Activated naive CD8-positive, alpha-beta T cell treated with anti-CD3 and anti-CD28 coated beads for 36 hours (primary cell): Measurements from ENCODE around the gene SDHA. TPM values are rescaled to one million over a fixed set of nuclear protein-coding genes. Genes with fewer than 3 reads are reported as not detected.
"Not testable (repeated sequence)": the region's sequence is repeated elsewhere in the genome, so short reads cannot be mapped to it uniquely, and the experiment has no call there.

ENCODE experiments used
- DNase-seq: peaks from one replicate; pipeline ENCODE4 v3.0.0; 2021
- H3K27ac Mint-ChIP-seq: one replicate; pipeline ENCODE4 v1.8.0; 2022; ENCODE audit warnings: mild to moderate bottlenecking, moderate library complexity, mixed read lengths
- H3K27me3 Mint-ChIP-seq: one replicate; pipeline ENCODE4 v1.8.0; 2022; ENCODE audit warnings: mild to moderate bottlenecking, mixed read lengths
- H3K36me3 Mint-ChIP-seq: one replicate; pipeline ENCODE4 v1.8.0; 2021; ENCODE audit warnings: mild to moderate bottlenecking, mixed read lengths
- H3K4me1 Mint-ChIP-seq: one replicate; pipeline ENCODE4 v1.8.0; 2021; ENCODE audit warnings: mixed read lengths
- H3K4me3 Mint-ChIP-seq: one replicate; pipeline ENCODE4 v1.8.0; 2022; ENCODE audit warnings: mild to moderate bottlenecking, moderate library complexity, mixed read lengths
- H3K9me3 Mint-ChIP-seq: one replicate; pipeline ENCODE4 v1.8.0; 2022; ENCODE audit warnings: mixed read lengths
- total RNA-seq, 2 experiments: library from RNA; stranded (reverse); gene quantifications; one replicate each; pipeline ENCODE4 v1.2.3, GENCODE V29; 2021

Gene SDHA
- 100 to 1,000 TPM; 146 to 149 TPM for total RNA-seq

DNA sequence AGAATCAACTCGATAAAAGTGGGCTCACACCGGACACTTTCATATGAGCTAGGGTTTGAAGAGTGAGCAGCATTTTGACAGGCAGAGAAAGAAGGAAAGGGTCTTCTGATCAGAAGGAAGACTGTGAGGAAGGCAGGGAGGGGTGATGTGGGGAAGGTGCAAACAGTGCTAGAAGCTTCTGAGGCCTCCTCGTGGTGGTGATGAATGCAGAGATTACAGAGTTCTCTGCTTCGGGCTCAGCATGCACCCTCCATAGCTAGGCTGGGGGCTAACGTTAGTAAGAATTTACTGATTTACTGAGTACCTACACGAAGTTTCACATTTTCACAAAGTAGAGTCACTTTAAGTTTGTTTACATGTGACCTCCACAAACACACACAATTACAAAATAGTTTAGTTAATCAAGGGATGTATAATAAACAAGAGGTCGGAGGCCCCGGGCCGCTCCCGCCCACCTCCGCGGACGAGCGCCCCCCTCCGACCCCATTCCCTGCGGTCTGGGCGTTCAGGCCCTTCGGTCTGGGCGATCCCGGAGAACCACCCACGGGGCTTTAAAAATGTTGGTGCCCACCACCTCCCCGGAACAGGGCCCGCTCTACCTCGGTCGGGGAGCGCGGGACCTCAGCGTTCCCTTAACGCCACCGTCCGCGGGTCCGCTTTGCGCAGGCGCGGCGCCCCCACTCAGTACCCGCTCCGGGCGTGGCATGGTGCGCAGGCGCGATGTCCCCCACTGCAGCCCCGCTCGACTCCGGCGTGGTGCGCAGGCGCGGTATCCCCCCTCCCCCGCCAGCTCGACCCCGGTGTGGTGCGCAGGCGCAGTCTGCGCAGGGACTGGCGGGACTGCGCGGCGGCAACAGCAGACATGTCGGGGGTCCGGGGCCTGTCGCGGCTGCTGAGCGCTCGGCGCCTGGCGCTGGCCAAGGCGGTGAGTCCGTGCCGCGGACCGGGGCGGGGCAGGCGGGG is at the start of gene SDHA, which contains the start of gene CCDC127:
SDHA (plus strand) TSS at position 827 of the 963 bp plus-strand sequence; CDS start at position 863, 36 bp downstream.
CCDC127 (minus strand) TSS at position 660 of the 963 bp plus-strand sequence. CDS start 1,304 bp downstream, outside the sequence.
- not testable (repeated sequence) for H3K9me3 Mint-ChIP-seq, H3K27me3 Mint-ChIP-seq
- H3K36me3 Mint-ChIP-seq, result peaks cover 21% of the 10 kb centered on the region
- peak within 1 kb of the TSS; percentile 94 for H3K4me3 Mint-ChIP-seq
- DNase-seq, result peak; percentile 98
- H3K27ac Mint-ChIP-seq, result peak within 1 kb of the TSS; percentile 91
- peaks cover 55% of the 10 kb centered on the region for H3K4me1 Mint-ChIP-seq

DNA sequence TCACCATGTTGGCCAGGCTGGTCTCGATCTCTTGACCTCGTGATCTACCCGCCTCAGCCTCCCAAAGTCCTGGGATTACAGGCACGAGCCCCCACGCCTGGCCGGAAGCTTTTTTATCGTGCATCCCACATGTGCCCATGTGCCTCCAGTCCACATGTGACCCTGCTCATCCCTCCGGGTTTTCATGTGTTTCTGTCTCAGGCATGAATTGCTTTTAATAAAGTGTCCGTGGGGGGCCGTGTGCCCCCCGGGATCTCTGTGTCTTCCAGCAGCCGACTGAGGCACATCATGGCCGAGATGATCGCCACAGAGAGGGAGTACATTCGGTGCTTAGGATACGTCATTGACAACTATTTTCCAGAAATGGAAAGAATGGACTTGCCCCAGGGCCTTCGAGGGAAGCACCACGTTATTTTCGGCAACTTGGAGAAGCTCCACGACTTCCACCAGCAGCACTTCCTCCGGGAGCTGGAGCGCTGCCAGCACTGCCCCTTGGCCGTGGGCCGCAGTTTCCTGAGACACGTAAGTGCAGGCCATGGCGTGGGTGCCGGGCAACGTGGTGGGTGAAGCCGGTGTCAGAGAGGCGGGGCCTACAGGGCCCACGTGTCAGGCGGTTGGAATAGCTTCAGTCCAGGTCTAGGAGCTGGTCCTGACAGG is 48.9 kb upstream of the SDHA start:
- Mint-ChIP-seq H3K36me3 (no peaks in the 10 kb centered on the region), H3K9me3 (no peaks in the 10 kb centered on the region)

DNA sequence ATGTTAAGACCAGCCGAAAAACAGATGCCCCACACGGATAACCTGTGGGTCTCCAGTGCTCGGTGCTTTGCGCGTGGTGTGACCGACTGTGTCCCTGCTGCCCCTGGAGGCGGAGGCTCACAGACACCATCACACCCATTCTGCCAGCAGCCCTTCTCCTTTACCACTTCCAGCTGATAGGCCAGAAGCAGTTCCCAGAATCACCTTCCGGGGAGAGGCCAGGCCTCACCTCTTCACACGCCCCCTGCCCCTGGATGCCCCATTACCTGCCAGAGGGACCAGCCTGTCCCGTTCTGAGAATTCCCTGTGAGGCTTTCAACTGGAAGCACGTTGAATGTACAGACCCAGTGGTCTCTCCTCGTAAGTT is 48.4 kb upstream of the SDHA start:
- H3K9me3 Mint-ChIP-seq, result no peaks in the 10 kb centered on the region
- no peaks in the 10 kb centered on the region for H3K4me1 Mint-ChIP-seq
- no peak overlapping the region for H3K4me3 Mint-ChIP-seq
- no peaks in the 10 kb centered on the region for H3K27me3 Mint-ChIP-seq
- H3K36me3 Mint-ChIP-seq, result no peaks in the 10 kb centered on the region
- DNase-seq, result no peak
- H3K27ac Mint-ChIP-seq, result no peak overlapping the region

More for the DNA sequence above, 48.9 kb upstream of the SDHA start:
- no peak overlapping the region for H3K27ac Mint-ChIP-seq
- no peak for DNase-seq
- no peaks in the 10 kb centered on the region for H3K27me3 Mint-ChIP-seq
- H3K4me1 Mint-ChIP-seq, result no peaks in the 10 kb centered on the region
- no peak overlapping the region for H3K4me3 Mint-ChIP-seq

DNA sequence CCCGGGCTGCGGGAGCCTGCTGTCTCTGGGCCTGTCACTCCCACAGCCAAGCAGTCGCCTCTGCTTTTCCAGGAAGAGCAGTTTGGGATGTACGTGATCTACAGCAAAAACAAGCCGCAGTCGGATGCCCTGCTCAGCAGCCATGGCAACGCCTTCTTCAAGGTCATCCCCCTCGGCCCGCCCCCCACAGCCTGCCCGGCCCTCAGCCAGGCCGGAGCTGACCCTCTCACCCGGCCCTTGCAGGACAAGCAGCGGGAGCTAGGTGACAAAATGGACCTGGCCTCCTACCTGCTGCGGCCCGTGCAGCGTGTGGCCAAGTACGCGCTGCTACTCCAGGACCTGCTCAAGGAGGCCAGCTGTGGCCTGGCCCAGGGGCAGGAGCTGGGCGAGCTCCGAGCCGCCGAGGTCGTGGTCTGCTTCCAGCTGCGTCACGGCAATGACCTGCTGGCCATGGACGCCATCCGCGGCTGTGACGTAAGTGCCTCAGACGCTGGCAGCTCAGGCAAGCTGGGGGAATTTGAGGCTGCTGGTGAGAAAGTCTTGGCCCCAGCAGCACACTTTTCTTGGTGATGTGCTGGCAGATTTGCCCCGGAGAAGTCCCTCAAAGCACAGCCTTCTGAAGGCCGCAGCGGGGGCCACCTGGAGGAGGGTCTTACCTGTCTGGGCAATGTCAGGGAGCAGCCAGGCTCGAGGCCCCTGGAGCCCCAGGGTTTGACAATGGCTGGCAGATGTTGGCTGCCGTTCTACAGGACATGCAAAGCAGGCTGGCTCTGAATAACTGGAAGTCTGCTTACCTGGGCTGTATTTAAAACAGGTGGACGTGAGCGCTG is 46.9 kb upstream of the SDHA start:
- H3K4me1 Mint-ChIP-seq, result no peaks in the 10 kb centered on the region
- H3K27me3 Mint-ChIP-seq, result no peaks in the 10 kb centered on the region
- H3K9me3 Mint-ChIP-seq, result no peaks in the 10 kb centered on the region
- no peak overlapping the region for H3K27ac Mint-ChIP-seq
- H3K36me3 Mint-ChIP-seq, result no peaks in the 10 kb centered on the region
- H3K4me3 Mint-ChIP-seq, result no peak overlapping the region
- DNase-seq, result no peak

DNA sequence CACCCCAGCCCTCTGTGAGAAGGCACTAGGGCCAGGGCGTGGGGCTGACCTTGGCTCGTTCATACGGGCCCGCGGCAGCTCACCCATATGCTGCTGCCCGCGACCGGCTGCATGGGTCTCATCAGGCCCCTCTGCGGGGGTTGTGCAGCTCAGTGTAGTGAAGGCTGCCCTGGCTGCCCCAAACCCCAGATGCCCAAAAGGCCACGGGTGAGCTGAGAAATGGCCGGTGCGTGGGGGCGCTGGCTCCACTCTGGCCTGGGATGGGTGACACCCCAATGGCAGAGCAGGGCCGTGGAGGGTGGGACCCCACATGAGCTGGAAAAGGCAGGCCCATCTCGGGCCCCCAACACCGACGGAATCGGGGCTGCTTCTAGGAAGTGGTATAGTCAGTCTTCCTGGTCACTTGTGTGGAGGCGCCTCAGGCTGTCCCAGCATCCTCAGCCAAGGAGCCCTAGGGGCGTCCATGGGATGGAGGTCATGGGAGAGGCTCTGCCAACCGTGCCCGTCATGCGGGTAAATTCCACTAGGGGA is 46.3 kb upstream of the SDHA start:
- no peak overlapping the region for H3K27ac Mint-ChIP-seq
- no peak for DNase-seq
- H3K4me1 Mint-ChIP-seq, result no peaks in the 10 kb centered on the region
- no peak overlapping the region for H3K4me3 Mint-ChIP-seq
- no peaks in the 10 kb centered on the region for H3K36me3 Mint-ChIP-seq
- no peaks in the 10 kb centered on the region for H3K27me3 Mint-ChIP-seq
- H3K9me3 Mint-ChIP-seq, result no peaks in the 10 kb centered on the region

DNA sequence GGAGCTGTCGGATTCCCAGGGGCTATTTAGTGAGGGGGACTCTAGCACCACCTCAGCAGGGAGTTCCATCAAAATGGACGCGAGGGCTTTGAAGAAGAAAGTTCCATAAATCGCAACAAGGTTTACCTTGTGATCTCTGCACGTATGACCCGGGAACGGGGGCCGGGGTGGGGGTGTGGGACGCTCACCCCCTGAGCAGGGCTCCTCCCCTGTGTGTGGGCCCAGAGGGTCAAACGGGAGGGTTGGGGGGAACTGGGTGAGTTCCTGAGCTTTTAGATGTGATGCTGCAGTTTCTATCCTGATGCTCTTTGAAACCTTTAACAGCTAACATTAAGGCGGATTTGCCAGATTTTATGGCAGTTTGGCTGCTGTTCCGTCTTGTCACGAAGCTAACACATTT is 45.7 kb upstream of the SDHA start:
- H3K27me3 Mint-ChIP-seq, result no peaks in the 10 kb centered on the region
- H3K27ac Mint-ChIP-seq, result no peak overlapping the region
- H3K36me3 Mint-ChIP-seq, result no peaks in the 10 kb centered on the region
- H3K4me3 Mint-ChIP-seq, result no peak overlapping the region
- DNase-seq, result no peak
- no peaks in the 10 kb centered on the region for H3K4me1 Mint-ChIP-seq
- H3K9me3 Mint-ChIP-seq, result no peaks in the 10 kb centered on the region

DNA sequence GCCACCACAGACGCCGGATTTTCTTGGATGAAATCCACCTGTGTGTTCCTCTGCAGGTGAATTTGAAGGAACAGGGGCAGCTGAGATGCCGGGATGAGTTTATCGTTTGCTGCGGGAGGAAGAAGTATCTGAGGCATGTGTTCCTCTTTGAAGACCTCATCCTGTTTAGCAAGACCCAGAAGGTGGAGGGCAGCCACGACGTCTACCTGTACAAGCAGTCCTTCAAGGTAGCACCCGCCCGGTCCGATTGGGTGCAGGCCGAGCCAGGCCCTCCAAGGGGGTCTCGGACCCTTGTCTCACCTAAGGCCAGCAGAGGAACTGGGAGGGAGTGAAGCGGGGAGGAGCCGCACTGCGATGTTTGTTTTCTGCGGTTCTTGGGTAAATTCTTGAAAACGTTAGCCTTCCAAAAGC is 45.3 kb upstream of the SDHA start:
- Mint-ChIP-seq H3K27ac (no peak overlapping the region), H3K9me3 (no peaks in the 10 kb centered on the region), H3K36me3 (no peaks in the 10 kb centered on the region), H3K4me3 (no peak overlapping the region), H3K4me1 (no peaks in the 10 kb centered on the region), H3K27me3 (no peaks in the 10 kb centered on the region)
- no peak for DNase-seq

DNA sequence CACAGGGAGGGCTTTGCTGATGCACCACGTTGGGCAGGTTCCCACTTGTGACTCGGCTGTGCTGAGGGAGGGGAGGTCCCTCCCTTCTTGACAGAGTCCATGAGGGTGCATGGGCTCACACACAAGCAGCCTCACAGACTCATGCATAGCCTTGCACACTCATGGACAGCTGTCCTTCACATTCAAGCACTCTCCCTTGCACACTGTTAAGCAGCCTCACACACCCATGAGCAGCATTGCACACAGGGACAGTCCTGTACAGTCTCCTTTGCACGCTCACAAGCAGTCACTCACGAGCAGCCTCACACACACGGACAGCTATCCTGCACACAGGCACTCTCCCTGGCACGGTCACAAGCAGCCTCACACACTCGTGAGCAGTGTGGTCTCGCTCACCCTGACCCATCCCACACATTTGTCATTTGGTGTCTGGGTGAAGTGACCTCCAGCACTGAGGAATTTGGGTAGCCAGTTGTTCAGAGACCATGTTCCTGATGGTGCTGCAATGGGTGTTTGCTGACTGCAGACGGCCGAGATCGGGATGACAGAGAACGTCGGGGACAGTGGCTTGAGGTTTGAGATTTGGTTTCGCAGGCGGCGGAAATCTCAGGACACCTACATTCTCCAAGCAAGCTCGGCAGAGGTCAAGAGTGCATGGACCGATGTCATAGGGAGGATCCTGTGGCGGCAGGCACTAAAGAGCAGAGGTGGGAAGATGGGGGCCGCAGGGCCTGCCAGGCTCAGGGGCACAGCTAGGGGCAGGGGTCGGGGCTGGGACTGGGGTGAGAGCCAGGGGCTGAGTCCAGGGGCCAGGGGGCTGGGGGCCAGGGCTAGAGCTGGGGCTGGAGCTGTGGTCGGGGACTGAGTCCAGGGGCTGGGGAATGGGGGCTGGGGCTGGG is 44.5 kb upstream of the SDHA start:
- Mint-ChIP-seq H3K4me3 (no peak overlapping the region), H3K36me3 (no peaks in the 10 kb centered on the region), H3K9me3 (no peaks in the 10 kb centered on the region), H3K27ac (no peak overlapping the region), H3K4me1 (no peaks in the 10 kb centered on the region), H3K27me3 (no peaks in the 10 kb centered on the region)
- DNase-seq, result no peak

DNA sequence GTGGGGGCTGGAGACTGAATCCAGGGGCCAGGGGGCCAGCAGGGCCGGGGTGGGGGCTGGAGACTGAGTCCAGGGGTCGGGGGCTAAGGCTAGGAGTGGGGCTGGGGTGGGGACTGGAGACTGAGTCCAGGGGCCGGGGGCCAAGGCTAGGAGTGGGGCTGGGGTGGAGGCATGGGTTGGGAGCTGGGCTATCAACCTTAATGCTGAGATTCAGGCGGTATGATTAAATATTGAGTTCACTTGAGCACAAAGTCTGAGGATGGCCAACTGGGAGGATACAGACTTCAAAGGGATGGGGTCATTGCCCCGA is 43.9 kb upstream of the SDHA start:
- DNase-seq, result no peak
- Mint-ChIP-seq H3K36me3 (no peaks in the 10 kb centered on the region), H3K4me3 (no peak overlapping the region), H3K4me1 (no peaks in the 10 kb centered on the region), H3K27me3 (no peaks in the 10 kb centered on the region), H3K27ac (no peak overlapping the region), H3K9me3 (no peaks in the 10 kb centered on the region)

DNA sequence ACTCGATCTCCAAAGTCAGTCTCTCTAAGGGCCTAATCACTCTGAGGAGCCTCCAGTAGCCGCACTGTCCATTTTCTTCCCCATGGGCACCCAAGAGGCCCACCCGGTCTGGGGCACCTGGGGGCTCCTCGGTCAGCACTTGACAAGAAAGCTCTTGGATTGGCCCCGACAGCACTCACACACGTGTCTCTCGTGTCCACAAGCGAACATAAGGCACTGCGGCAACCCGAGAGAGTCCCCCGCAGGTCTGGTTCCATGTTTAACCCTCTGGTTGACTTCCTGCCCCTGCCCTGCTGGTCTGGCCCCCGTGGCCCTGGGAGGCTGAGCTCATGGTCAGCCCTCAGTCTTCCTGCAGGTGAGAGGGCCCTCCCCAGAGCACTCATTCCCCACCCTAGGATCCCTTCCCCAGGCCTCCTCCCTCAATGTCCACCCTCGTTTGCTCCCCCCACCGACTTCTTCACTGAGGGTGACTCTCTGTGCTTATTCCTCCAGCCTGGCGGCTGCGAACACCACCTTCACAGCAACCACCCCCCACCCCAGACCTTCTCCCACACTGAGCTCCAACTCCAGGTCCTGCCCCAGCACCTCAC is 43.1 kb upstream of the SDHA start:
- H3K27ac Mint-ChIP-seq, result no peak overlapping the region
- H3K9me3 Mint-ChIP-seq, result no peaks in the 10 kb centered on the region
- DNase-seq, result no peak
- H3K4me3 Mint-ChIP-seq, result no peak overlapping the region
- H3K27me3 Mint-ChIP-seq, result no peaks in the 10 kb centered on the region
- no peaks in the 10 kb centered on the region for H3K4me1 Mint-ChIP-seq
- H3K36me3 Mint-ChIP-seq, result no peaks in the 10 kb centered on the region

DNA sequence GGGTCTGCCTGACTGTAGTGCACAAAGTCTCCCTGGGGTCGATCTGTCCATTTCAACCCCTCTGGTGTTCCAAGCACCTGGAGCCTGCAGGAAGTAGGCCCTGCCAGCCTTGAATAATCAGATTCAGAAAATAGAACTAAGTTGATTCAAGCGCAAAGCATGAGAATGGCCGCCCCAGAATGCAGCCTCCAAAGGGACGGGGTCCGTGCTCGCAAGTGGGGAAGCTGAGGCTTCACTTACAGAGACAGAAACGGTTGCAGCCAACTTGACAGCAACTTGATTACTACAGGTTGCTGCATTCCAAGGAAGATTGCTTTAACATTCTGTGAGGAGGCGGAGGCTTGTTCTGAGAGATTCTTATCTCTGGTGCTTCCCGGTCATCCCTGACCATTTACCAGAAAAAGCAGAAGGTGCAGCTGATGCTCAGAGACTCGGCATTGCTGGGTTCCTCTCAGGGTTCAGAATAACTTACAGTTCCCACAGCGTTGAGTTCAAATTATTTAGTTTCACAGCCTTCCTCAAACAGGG is 41.8 kb upstream of the SDHA start:
- DNase-seq, result no peak
- H3K36me3 Mint-ChIP-seq, result no peaks in the 10 kb centered on the region
- no peak overlapping the region for H3K4me3 Mint-ChIP-seq
- no peaks in the 10 kb centered on the region for H3K4me1 Mint-ChIP-seq
- no peaks in the 10 kb centered on the region for H3K9me3 Mint-ChIP-seq
- H3K27ac Mint-ChIP-seq, result no peak overlapping the region
- H3K27me3 Mint-ChIP-seq, result no peaks in the 10 kb centered on the region

DNA sequence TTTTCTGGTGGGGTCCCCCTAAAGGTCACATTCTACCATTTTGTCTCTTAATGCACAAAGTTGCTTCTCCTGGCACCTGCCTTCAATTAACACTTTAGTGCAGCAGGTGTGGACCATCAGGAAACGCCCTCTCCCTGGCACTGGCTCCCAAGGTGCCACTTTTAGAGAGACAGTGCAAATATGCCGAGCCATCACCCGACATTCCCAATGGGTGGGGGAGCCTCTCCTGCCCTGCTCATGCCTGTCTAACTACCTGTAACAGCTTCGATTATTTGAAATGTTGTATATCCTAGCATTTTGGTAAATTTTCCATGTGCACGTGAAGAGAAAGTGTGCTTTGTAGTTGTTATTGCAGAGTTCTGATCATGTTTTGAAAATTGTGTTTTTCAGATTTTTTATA is 40.0 kb upstream of the SDHA start:
- H3K9me3 Mint-ChIP-seq, result no peaks in the 10 kb centered on the region
- no peaks in the 10 kb centered on the region for H3K4me1 Mint-ChIP-seq
- no peaks in the 10 kb centered on the region for H3K27me3 Mint-ChIP-seq
- DNase-seq, result no peak
- no peaks in the 10 kb centered on the region for H3K36me3 Mint-ChIP-seq
- H3K27ac Mint-ChIP-seq, result no peak overlapping the region
- no peak overlapping the region for H3K4me3 Mint-ChIP-seq

DNA sequence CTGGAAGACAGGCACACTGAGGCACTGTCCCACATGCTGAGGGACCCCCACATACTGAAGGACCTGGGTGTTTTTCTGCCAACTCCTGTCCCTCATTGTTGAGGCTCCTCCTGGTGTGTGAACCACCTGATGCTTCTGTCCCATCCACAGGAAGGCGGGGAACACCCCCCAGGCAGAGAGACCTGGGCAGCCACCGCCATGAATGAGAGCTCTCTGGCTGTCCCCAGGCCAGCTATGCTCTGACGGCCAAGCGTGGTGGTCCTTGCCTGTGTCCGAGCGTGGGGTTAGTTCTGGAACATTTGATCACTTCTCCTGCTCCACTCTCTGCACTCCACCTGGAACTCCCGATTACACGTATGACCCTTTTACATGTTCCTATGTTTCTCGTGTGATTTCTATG is 38.7 kb upstream of the SDHA start:
- Mint-ChIP-seq H3K36me3 (no peaks in the 10 kb centered on the region), H3K9me3 (no peaks in the 10 kb centered on the region), H3K27me3 (no peaks in the 10 kb centered on the region), H3K4me1 (no peaks in the 10 kb centered on the region), H3K4me3 (no peak overlapping the region), H3K27ac (no peak overlapping the region)
- DNase-seq, result no peak
